Activated naive CD4-positive, alpha-beta T cell treated with Interleukin-2 at 50 U/mL for 16 hours (primary cell): ENCODE results near the gene CBX8.

Experiments
- DNase-seq: peaks from one replicate; pipeline ENCODE4 v3.0.0-alpha.2; 2020

Gene CBX8

GRCh38 chr17:79796763-79797491 lies at the start of gene CBX8:
TSS of gene CBX8 (minus strand) at chr17:79797077. CDS start at chr17:79796998, 79 bp downstream.
- DNase-seq, result peak; percentile 99

GRCh38 chr17:79845601-79845949 lies 48.7 kb upstream of the CBX8 start:
- no peak for DNase-seq

DNA sequence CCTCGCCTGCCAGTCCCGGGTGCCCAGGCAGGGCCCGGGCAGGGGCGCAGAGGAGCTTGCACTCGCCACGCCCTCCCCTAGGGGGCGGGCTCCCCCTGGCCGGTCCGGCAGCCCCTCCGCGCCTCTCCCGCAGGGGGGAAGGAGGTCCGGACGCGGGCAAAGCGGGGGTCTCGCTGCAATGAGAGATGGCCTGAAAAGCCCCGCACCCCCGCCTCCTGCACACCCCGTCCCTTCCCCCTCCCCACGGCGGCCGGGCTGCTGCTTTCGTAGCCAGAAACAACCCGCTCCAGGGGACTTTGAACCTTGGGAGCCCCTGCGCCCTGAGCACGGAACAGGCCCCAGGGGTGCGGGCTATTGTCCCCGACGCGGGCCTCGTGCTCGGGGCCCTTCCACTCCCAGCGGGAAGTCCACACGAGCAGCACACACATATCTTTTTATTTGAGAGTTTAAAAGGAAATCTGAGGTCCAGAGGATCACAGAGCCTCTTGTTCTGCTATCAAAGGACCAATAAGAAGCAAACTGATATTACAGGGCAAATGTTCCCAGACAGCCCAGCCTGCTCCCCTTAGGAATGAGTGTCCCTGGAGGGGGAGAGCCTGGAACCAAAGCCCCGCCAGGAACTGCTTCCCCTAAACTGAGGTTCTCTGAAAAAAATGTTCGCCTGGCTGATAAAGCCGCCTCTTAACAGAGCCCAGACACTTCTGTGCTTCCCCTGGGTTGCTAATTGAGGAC lies 48.2 kb upstream of the CBX8 start:
- DNase-seq, result peak; percentile 60

- no peak for DNase-seq
Observed at GRCh38 chr17:79843816-79844800, 47.2 kb upstream of the CBX8 start.

DNA sequence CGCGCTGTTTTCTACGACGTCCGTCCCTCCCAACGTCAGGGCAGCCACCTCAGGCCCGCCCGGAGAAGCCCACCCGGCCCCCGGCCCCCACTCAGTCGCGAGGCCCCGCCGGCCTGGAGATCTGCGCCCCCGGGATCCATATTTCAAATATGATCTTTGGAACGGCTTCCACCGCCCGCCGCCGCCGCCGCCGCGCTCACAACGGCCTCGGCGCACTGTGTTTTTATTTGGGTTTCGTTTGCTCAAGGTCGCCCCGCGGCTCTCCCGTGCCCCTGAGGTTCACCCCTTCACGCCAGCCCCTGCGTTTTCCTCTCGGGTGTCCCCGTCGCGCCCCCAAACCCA lies 46.6 kb upstream of the CBX8 start:
- peak; percentile 33 for DNase-seq

DNA sequence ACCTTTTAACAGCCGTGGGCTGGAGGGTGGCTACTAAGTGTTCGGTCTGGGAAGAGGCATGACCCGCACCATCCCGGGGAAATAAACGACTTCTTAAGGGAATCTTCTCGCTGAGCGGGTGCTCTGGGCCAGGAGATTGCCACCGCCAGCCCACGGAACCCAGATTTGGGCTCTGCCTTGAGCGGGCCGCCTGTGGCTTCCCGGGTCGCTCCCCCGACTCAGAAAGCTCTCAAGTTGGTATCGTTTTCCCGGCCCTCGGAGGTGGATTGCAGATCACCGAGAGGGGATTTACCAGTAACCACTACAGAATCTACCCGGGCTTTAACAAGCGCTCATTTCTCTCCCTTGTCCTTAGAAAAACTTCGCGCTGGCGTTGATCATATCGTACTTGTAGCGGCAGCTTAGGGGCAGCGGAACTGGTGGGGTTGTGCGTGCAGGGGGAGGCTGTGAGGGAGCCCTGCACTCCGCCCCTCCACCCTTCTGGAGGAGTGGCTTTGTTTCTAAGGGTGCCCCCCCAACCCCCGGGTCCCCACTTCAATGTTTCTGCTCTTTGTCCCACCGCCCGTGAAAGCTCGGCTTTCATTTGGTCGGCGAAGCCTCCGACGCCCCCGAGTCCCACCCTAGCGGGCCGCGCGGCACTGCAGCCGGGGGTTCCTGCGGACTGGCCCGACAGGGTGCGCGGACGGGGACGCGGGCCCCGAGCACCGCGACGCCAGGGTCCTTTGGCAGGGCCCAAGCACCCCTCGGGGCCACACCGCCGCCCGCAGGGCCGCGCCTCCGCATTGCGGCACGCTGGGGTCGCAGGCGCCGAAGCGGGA lies 46.0 kb upstream of the CBX8 start:
- DNase-seq, result peak; percentile 17

DNA sequence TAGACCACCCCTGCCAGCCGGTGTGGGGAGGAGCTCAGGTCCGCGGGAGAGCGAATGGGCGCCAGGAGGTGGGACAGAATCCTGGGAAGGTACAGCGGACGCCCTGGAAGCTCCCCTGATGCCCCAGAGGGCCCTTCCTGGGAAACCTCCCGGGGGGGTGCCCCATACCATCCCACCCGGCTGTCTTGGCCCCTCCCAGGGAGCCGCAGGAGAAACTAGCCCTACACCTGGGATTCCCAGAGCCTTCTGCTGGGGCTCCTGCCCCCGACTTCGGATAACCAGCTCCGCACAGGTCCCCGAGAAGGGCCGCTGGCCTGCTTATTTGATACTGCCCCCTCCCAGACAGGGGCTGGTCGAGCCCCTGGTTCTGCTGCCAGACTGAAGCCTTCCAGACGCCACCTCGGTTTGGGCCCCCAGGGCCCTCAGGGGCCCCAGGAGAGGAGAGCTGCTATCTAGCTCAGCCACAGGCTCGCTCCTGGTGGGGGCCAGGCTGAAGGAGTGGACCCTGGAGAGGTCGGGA lies 45.3 kb upstream of the CBX8 start:
- DNase-seq, result no peak

DNA sequence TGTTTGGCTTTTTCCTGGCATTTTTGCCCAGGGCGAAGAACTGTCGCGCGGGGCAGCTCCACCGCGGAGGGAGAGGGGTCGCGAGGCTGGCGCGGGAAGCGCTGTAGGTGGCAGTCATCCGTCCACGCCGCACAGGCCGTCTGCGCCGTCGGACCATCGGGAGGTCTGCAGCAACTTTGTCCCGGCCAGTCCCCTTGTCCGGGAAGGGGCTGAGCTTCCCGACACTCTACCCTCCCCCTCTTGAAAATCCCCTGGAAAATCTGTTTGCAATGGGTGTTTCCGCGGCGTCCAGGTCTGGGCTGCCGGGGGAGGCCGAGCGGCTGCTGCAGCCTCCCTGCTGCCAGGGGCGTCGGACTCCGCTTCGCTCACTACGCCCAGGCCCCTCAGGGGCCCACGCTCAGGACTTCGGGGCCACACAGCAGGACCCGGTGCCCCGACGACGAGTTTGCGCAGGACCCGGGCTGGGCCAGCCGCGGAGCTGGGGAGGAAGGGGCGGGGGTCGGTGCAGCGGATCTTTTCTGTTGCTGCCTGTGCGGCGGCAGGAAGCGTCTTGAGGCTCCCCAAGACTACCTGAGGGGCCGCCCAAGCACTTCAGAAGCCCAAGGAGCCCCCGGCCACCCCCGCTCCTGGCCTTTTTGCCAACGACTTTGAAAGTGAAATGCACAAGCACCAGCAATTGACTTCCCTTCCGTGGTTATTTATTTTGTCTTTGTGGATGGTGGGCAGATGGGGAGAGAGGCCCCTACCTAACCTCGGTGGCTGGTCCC lies 44.7 kb upstream of the CBX8 start:
- DNase-seq, result peak; percentile 22

DNA sequence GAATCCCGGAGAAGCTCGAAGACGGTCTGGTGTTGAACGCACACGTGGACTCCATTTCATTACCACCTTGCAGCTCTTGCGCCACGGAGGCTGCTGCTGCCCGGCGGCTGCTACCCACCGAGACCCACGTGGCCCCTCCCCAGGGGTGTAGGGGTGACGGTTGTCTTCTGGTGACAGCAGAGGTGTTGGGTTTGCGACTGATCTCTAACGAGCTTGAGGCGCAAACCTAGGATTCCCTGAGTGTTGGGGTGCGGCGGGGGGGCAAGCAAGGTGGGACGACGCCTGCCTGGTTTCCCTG lies 44.1 kb upstream of the CBX8 start:
- DNase-seq, result no peak

GRCh38 chr17:79840269-79840988 lies 43.6 kb upstream of the CBX8 start:
- DNase-seq, result peak; percentile 21

GRCh38 chr17:79839356-79840268 lies 42.7 kb upstream of the CBX8 start, which contains the start of gene CBX4:
TSS of gene CBX4 (minus strand) at chr17:79839440. CDS start at chr17:79839251, 189 bp downstream.
- DNase-seq, result peak; percentile 92

DNA sequence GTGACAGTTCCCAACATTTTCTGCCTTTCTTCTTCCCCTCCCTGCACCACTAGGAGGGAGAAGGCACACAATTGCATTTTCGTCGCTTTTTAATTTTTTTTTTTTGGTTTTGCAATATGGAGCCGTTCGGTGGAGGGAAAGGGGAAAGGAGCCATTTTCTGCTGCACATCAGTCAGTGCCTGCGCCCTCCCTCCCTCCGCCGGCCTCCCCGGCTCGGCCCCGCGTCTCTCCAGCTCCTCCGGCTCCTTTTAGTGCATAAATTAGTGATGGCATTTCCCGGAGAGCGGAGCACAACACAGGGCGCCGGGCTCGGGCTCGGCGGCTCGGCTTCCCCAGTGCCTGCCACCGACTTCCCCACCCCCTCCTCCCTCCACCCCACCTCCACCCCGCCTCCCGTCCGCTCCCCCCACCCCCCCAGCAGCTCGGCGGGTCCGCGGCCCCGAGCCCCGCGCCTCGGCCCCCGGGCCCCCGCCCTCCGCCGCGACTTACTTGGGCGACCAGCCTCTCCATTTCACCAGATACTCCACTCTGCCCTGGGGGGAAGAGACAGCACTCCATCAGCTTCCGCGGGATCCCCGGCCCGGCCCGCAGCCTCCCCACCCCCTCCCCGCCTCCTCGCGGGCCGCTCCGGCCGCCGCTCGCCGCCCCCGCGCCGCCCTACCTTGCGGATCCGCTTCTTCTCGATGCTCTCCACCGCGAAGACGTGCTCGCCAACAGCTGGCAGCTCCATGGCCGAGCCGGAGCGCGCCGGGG lies 41.8 kb upstream of the CBX8 start:
- peak; percentile 52 for DNase-seq

DNA sequence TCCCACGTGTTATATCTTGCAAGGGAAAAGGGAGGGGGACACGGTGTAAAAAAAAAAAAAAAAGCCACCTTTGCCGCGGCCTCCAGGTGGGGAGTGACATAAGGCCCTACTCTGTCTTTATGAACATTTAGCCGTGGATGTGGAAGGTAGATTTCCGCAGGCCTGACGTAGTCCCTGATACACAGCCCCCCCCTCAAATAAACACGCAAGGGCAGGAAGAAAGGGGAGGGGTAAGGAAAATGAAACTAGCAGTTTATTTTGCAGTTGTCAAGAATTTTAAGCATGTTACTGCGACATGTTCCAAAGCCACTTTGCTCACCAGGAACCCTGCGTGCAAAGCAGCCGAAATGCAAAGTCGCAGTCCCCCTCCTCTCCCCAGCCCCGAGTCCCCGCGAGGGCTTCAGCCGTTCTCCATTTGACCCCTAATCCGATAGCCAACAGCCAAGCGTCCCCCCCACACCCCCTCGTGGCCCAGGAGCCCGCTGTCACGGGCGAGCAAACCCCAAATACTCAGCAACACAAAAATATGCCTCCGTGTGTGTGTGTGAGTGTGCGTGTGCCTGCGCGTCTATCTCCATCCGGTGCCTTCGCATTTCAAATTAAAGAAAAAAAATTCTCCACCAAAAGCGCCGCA lies 41.1 kb upstream of the CBX8 start:
- DNase-seq, result peak; percentile 36

DNA sequence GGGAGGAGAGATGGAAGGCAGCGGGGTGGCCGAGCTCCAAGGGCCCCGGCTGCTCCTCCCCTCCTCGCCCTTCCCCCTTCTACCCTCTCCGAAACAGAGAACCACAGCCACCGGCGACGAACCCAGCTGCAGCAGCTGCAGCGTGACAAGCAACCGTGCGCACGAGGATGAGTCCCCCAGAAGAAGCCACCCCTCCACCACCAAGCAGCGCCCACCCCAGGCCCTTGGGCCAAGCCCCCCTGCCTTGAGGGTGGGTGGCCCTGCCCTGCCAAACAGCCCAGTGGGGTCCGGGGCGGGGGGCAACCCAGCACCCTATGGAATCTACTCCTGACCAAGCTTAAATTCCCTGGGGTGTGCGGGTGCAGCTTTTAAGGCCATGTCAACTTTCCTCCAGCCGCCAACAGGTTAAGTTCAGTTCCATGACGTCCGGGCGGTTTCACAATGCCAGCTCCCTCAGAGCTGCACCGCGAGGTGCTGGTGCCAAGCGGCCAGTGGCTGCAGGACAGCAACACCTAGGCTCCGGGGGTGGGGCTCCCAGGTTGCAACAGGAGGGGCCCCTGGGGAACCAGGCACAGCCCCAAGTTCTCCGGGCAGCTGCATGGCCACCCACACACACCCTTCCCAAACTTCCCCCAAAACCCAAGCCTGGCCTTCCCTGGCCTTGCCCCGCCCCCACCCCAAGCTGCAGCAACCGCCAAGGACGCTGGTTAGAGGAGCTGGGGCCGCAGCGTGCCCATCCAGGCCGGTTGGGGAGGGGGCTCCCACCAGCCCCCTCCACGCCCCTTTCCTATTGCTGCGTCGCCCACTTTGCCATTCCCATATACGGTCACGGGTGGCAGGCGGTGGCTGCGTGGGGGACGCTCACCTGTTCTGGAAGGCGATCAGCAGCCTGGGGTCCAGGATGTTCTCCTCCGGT lies 40.4 kb upstream of the CBX8 start:
- DNase-seq, result peak; percentile 40

- DNase-seq, result no peak
Observed at GRCh38 chr17:79836510-79836971, 39.7 kb upstream of the CBX8 start.

DNA sequence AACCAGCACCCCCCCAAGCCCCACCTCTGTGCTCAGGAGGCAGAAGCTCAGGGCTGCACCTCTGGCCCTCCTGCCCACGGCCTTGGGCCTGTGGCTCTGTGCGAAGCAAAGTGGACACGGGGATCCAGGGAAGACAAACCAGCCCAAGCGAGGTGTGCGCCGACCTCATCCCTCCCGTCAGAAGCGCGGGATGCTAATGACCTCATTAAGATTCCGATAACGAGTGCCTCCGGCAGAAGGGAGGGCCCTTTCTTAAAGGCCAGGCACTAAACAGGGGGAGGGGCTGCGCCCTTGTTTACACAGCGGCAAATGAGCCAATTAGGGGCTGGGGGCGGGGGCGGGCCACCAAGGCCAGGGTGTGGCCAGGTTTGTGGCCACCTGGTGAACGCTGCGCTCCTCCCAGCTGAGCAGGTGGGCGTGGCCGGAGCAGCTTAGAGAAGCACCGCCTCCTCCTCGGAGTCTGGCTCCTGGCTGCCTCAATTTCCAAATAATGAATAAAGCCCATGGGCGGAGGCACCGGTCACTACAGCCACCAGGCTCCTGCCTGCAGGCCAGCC lies 39.2 kb upstream of the CBX8 start:
- no peak for DNase-seq

DNA sequence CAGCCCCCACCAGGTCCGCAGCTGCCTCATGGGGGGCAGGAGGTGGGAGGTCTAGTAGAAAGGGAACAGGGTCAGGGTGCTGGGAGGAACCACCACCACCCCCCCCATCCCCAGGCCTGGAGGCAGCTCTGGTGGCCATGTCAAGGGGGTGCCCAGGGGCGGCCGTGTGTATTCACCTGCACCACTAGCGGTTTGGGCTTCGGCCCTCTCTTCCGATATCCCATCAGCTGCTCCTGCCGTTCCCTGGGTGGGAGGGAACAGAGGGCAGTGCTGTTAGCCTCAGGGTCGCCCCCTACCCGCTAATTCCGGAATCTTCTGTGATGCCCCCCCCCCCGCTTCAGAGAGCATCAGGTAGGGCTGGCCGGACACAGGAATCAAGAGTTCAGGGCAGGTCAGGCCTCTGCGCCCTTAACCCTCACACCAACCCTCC lies 38.6 kb upstream of the CBX8 start:
- no peak for DNase-seq
